Activated CD4-positive, alpha-beta T cell treated with anti-CD3 and anti-CD28 coated beads, Interleukin-2, amount 10 ng/mL, durations not matched to agents 24 days and 14 days (primary cell): ENCODE data around the gene OST4. TPM values are rescaled to one million over a fixed set of nuclear protein-coding genes. Genes with fewer than 3 reads are reported as not detected.

Experiments used
- DNase-seq: peaks from one replicate; pipeline ENCODE4 v3.0.0; 2022
- H3K27ac Mint-ChIP-seq: one replicate; pipeline ENCODE4 v1.8.0; 2022; ENCODE audit warnings: mild to moderate bottlenecking, mixed read lengths
- H3K27me3 Mint-ChIP-seq: one replicate; pipeline ENCODE4 v1.8.0; 2022; ENCODE audit warnings: mixed read lengths
- H3K36me3 Mint-ChIP-seq: one replicate; pipeline ENCODE4 v1.8.0; 2022; ENCODE audit warnings: low read depth, mild to moderate bottlenecking, mixed read lengths
- H3K4me1 Mint-ChIP-seq: one replicate; pipeline ENCODE4 v1.8.0; 2021; ENCODE audit warnings: mixed read lengths
- H3K4me3 Mint-ChIP-seq: one replicate; pipeline ENCODE4 v1.8.0; 2022; ENCODE audit warnings: mild to moderate bottlenecking, moderate library complexity, mixed read lengths
- H3K9me3 Mint-ChIP-seq: one replicate; pipeline ENCODE4 v1.8.0; 2021; ENCODE audit warnings: mixed read lengths
- intact Hi-C: fragments of 100-400 bp; cut with micrococcal nuclease; formaldehyde crosslinking; loops from one replicate; pipeline ENCODE4 v1.15.1; 2023
- total RNA-seq: library from RNA; stranded (reverse); gene quantifications from 2 replicates; pipeline ENCODE4 v1.2.3, GENCODE V29; 2022

OST4 gene
- total RNA-seq, 1 donor from 2014 or later, result 326 TPM

DNA sequence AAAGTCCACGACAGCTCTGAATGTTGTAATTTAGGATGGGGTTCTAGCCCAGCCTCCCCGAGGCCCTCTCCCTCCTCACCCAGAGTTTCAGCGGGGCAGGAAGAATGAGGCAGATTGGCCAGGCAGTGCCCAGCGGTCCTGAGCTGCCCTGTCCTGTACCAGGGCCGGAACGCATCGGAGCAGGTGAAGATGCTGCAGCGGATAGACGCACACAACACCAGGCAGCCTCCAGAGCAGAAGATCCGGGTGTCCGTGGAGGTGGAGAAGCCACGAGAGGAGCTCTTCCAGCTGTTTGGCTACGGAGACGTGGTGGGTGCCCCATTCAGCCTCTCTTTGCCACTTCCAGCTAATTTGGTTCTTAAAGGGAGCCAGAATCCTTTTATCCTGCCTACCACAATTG, 25.9 kb upstream of the OST4 start:
- H3K9me3 Mint-ChIP-seq, result no peaks in the 10 kb centered on the region
- no peaks in the 10 kb centered on the region for H3K27me3 Mint-ChIP-seq
- peaks cover 3% of the 10 kb centered on the region for H3K36me3 Mint-ChIP-seq
- peaks cover 15% of the 10 kb centered on the region for H3K4me1 Mint-ChIP-seq
- no peak overlapping the region for H3K27ac Mint-ChIP-seq
- no peak overlapping the region for H3K4me3 Mint-ChIP-seq
- intact Hi-C loops, result no loop called here
- no peak for DNase-seq

DNA sequence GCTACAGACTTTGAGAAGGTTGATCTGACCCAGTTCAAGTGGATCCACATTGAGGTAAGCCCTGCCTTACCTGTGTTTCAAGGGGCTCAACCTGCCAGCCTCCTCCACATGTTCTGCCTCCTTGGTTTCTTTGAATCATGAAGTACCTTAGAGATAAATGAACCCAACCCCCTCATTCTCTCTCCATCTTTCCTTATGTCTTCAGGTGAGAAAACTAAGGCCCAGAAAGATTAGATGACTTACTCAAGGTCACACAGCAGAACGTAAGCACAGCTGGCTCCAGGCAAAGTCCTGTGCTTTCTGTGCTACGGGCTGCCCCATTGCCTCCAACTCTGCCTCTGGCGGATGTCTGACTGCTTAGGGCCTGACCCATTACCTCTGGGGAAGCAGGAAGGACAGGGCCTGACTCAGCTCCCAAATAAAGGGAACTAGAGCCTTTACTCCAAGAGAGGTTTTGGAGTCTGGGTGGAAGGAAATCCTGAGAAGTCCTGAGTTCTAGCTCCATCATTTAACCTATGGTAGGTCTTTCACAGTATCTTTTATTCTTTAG, 25.4 kb upstream of the OST4 start:
- H3K27me3 Mint-ChIP-seq, result no peaks in the 10 kb centered on the region
- intact Hi-C loops, result no loop called here
- H3K9me3 Mint-ChIP-seq, result no peaks in the 10 kb centered on the region
- peaks cover 15% of the 10 kb centered on the region for H3K4me1 Mint-ChIP-seq
- H3K27ac Mint-ChIP-seq, result peak overlapping the region; percentile 52
- no peak overlapping the region for H3K4me3 Mint-ChIP-seq
- DNase-seq, result no peak
- H3K36me3 Mint-ChIP-seq, result peaks cover 3% of the 10 kb centered on the region

- H3K4me3 Mint-ChIP-seq, result peak overlapping the region; percentile 71
- H3K9me3 Mint-ChIP-seq, result no peaks in the 10 kb centered on the region
- peak; percentile 85 for DNase-seq
- H3K27ac Mint-ChIP-seq, result peak overlapping the region; percentile 48
- intact Hi-C loops, result no loop called here
- peaks cover 3% of the 10 kb centered on the region for H3K36me3 Mint-ChIP-seq
- H3K27me3 Mint-ChIP-seq, result no peaks in the 10 kb centered on the region
- peaks cover 15% of the 10 kb centered on the region for H3K4me1 Mint-ChIP-seq
These were observed 24.5 kb upstream of the OST4 start for GRCh38 chr2:27095745-27096651.

- Mint-ChIP-seq H3K27me3 (no peaks in the 10 kb centered on the region), H3K27ac (no peak overlapping the region), H3K4me1 (peaks cover 15% of the 10 kb centered on the region), H3K36me3 (peaks cover 3% of the 10 kb centered on the region), H3K9me3 (no peaks in the 10 kb centered on the region), H3K4me3 (no peak overlapping the region)
- intact Hi-C loops, result no loop called here
- no peak for DNase-seq
These were observed 23.9 kb upstream of the OST4 start for GRCh38 chr2:27095427-27095744.

DNA sequence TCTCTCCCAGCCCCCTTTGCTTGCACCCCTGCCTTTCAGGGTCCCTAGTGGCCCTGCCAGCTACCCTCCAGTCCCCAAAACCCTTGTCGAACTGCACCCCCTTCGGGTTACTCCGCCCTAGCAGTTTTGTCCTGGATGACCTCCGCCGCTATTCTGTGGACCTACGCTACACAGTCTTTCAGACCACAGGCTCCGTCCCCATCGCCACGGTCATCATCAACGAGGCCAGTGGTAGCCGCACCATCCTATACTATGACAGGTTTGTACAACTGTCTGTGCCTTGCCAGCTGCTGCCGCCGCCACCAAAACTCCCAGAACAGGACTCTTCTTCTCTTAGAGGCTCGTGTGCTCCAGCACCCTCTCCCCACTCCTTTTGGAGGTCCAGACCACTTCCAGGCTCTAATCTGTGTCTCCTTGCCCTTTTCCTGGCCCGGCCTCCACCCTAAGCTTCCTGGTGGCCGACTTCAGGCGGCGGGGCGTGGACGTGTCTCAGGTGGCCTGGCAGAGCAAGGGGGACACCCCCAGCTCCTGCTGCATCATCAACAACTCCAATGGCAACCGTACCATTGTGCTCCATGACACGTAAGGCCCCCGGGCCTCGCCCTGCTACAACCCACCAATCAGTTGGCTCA, 23.0 kb upstream of the OST4 start:
- intact Hi-C loops, result no loop called here
- Mint-ChIP-seq H3K27ac (no peak overlapping the region), H3K4me3 (no peak overlapping the region), H3K9me3 (no peaks in the 10 kb centered on the region), H3K36me3 (peaks cover 2% of the 10 kb centered on the region), H3K4me1 (peaks cover 16% of the 10 kb centered on the region), H3K27me3 (no peaks in the 10 kb centered on the region)
- DNase-seq, result no peak

DNA sequence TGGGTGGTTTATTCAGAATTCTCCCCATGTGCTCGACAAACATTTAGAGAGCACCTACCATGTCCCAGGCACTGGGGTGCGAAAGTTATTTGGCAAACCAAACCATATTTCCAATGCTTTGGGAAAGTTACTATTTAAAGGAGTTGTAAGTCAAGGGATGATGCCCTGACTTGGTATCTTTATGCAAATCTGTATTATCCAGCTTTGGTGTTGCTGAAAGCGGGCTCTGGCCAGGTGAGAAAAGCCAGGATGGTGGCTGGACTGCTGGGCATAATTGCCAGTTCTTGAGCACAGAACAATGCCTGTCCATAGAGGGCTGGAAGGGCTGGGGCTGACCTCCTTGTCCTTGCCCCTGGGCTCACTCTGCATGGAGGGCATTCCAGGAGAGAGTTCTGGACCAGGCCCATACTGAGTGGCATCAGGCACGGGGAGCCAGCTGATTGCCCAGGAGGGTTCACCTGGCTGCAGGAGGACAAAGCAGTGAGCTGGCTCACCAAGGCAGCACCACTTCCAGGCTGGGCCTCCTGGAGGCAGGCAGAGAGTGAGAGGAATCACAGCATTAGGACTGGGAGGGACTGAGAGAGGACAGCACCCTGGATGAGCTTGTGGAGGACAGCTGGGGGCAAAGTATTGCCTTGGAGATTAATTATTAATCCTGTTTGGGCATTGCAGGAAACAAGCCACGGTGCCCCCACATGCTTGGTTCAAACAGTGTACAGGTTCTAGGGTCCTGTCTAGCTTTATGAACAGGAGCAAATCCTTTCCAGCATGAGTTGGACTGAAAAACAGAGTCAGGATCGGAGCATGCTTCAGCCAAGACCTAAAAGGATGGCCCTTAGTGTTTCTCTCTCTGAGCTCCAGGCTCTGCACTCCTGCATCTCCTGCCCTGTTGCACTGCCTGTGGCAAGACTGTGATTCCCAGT, 22.2 kb upstream of the OST4 start:
- intact Hi-C loops, result no loop called here
- no peak for DNase-seq
- Mint-ChIP-seq H3K4me3 (no peak overlapping the region), H3K9me3 (no peaks in the 10 kb centered on the region), H3K27ac (no peak overlapping the region), H3K27me3 (no peaks in the 10 kb centered on the region), H3K36me3 (no peaks in the 10 kb centered on the region), H3K4me1 (peaks cover 18% of the 10 kb centered on the region)

- no peaks in the 10 kb centered on the region for H3K9me3 Mint-ChIP-seq
- no peaks in the 10 kb centered on the region for H3K27me3 Mint-ChIP-seq
- H3K27ac Mint-ChIP-seq, result no peak overlapping the region
- H3K4me3 Mint-ChIP-seq, result no peak overlapping the region
- H3K36me3 Mint-ChIP-seq, result no peaks in the 10 kb centered on the region
- intact Hi-C loops, result no loop called here
- H3K4me1 Mint-ChIP-seq, result peaks cover 20% of the 10 kb centered on the region
- DNase-seq, result no peak
These were observed 21.4 kb upstream of the OST4 start for GRCh38 chr2:27092696-27093429.

- intact Hi-C loops, result no loop called here
- Mint-ChIP-seq H3K36me3 (no peaks in the 10 kb centered on the region), H3K4me1 (peaks cover 27% of the 10 kb centered on the region), H3K27ac (peak overlapping the region; percentile 25), H3K27me3 (no peaks in the 10 kb centered on the region), H3K9me3 (no peaks in the 10 kb centered on the region), H3K4me3 (no peak overlapping the region)
- no peak for DNase-seq
These were observed 20.6 kb upstream of the OST4 start for GRCh38 chr2:27091746-27092695.

GRCh38 chr2:27089111-27089954, 17.9 kb upstream of the OST4 start:
- H3K4me3 Mint-ChIP-seq, result no peak overlapping the region
- H3K27ac Mint-ChIP-seq, result no peak overlapping the region
- no peaks in the 10 kb centered on the region for H3K36me3 Mint-ChIP-seq
- intact Hi-C loops, result loop anchor here (5.0 kb wide), 2 partner anchors 123 to 127 kb away; partner anchors contain the start of genes ATRAID and SLC5A6
- no peaks in the 10 kb centered on the region for H3K27me3 Mint-ChIP-seq
- no peaks in the 10 kb centered on the region for H3K9me3 Mint-ChIP-seq
- no peak for DNase-seq
- peaks cover 25% of the 10 kb centered on the region for H3K4me1 Mint-ChIP-seq

GRCh38 chr2:27088634-27089033, 17.2 kb upstream of the OST4 start:
- intact Hi-C loops, result loop anchor here (5.0 kb wide), 2 partner anchors 124 to 126 kb away; partner anchors contain the start of genes ATRAID and SLC5A6

DNA sequence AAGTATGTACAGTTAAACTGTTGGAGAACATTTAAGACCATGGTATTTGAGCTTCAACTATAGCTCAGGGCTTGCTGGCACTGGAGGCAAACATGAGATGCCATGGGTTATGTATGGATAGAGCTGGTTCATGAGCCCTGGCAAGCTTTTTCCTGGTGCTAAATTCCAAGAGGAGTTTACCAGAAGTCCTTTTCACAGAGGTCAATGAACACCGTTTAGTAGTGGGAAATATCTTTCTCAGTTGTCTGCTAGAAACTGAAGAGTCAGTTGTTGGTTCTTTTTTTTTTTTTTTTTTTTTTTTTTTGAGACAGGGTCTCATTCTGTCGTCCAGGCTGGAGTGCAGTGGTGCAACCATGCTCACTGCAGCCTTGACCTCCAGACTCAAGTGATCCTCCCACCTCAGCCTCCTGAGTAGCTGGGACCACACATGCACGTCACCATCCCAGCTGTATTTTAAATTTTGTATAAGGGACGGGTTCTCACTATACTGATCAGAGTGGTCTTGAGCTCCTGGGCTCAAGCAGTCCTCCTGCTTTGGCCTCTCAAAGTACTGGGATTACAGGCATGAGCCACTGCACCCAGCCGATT, 16.5 kb upstream of the OST4 start:
- H3K9me3 Mint-ChIP-seq, result no peaks in the 10 kb centered on the region
- H3K4me3 Mint-ChIP-seq, result peak overlapping the region; percentile 90
- intact Hi-C loops, result loop anchor here (5.0 kb wide), 2 partner anchors 124 to 126 kb away; partner anchors contain the start of genes ATRAID and SLC5A6
- DNase-seq, result no peak
- no peak overlapping the region for H3K27ac Mint-ChIP-seq
- H3K27me3 Mint-ChIP-seq, result no peaks in the 10 kb centered on the region
- peaks cover 25% of the 10 kb centered on the region for H3K4me1 Mint-ChIP-seq
- no peaks in the 10 kb centered on the region for H3K36me3 Mint-ChIP-seq

More at GRCh38 chr2:27088634-27089033, 17.2 kb upstream of the OST4 start:
- Mint-ChIP-seq H3K4me3 (no peak overlapping the region), H3K27ac (no peak overlapping the region), H3K4me1 (peaks cover 25% of the 10 kb centered on the region), H3K9me3 (no peaks in the 10 kb centered on the region), H3K36me3 (no peaks in the 10 kb centered on the region), H3K27me3 (no peaks in the 10 kb centered on the region)
- no peak for DNase-seq
